Activated T-cell treated with anti-CD3 and anti-CD28 coated beads, Interleukin-2, amount 50 U/mL, for 48 hours (primary cell): ENCODE results near the gene CFAP46.
A peak's percentile ranks its signal among the peaks of the same experiment; 100 is the strongest.
"Not testable (repeated sequence)": the region's sequence is repeated elsewhere in the genome, so short reads cannot be mapped to it uniquely, and the experiment has no call there.

ENCODE experiments used
- DNase-seq, 2 experiments: peaks; one replicate each; pipeline ENCODE4 v3.0.0-alpha.2; 2020

CFAP46 gene

GRCh38 chr10:132840698-132841614 lies 101.4 kb downstream of the CFAP46 start:
- DNase-seq, result no peak

DNA sequence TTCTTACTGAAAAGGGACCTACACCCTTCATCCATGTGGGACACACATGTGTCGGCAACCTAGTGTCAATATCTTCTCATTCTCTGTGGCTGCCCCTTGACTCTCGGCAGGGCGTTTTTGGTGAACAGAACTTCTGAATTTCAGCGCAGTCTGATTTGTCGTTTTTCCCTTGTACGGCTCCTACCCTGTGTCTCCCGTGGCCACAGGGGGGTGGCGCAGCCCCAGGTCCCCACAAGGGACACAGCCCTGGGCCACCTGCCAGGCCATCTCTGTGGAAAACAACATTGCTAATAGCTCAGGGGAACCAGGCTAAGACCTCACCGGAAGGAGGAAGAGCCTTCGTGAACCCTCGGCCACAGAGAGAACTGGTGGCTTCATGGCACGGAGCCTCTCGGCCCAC lies 103.3 kb downstream of the CFAP46 start:
- no peak for DNase-seq

- no peak for DNase-seq
Measured at GRCh38 chr10:132838346-132838970, 103.9 kb downstream of the CFAP46 start.

- DNase-seq, result no peak
Measured at GRCh38 chr10:132837905-132838304, 104.5 kb downstream of the CFAP46 start.

DNA sequence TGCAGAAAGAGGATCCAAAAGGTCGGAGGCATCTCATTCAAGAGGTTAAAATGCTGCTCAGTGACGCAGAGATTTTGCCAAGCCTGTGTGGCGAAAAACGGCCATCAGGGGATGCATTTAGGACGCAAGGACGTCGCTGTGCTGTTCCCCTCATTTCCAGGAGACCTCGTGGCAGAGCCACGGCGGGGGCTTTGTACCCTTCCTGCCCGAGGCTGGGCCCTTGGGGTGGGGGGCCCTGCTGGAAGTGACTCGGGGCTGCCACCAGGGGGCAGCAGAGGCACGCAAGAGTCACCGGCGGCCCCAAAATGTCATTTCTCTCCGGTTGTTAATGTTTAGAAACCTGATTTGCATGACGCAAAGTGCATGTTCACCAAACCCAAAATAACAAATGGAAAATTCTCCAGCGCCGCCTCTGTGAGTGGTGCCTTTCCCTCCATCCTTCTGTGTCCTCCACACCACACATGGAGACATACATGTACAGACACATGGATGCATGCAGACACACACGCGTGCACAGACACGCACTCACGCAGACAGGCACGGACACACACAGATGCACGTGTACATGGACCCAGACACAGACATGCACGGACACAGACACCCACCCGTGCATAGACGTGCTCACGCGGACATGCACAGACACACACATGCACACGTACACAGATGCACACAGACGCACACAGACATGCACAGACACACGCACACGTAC lies 105.4 kb downstream of the CFAP46 start:
- DNase-seq, result peak; percentile 58 to 59

DNA sequence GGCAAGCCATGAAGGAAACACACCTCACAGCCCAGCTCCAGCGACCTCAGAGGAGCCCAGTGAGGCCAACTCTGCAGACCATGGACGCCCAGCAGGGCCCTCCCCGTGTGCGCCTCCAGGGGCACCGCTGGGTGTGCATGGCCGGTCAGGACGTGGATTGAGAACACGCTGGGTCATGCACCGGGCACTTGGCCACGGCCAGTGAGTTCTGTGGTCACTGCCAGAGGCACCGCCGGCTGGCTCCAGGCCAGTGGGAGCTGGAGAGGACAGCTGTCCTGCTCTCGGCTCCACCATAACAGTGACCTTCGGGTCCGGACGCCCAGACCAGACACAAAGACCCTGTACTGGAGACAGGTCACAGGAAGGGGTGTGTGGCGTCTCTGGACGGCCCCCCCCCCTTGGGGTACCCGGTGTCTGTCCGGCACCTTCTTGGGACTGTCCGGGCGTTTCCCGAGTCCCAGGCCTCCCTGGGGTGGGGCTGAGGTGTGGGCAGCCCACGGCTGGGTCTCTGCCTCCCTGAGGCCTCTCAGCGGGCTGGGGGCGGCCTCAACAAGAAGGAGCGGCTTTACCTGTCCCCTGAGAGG lies 106.0 kb downstream of the CFAP46 start:
- no peak for DNase-seq

DNA sequence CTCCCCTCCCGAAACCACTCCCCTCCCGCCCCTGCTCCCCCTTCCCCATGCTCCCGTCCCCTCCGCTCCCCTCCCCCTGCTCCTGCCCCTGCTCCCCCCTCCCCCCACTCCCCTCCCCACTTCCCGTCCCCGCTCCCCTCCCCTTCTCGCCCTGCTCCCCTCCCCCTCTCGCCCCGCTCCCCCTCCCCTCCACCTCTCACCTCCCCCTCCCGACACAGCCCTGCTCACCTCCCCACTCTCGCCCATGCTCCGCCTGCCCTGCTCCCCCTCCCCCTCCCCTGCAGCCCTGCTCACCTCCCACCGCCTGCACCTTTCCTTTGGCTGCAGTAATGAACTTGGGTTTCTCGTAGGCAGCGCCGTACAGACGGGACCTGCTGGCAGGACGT lies 106.5 kb downstream of the CFAP46 start:
- no peak for DNase-seq

- DNase-seq, result no peak
Measured at GRCh38 chr10:132834891-132835847, 107.2 kb downstream of the CFAP46 start.

- no peak for DNase-seq
Measured at GRCh38 chr10:132834311-132834761, 108.0 kb downstream of the CFAP46 start.

DNA sequence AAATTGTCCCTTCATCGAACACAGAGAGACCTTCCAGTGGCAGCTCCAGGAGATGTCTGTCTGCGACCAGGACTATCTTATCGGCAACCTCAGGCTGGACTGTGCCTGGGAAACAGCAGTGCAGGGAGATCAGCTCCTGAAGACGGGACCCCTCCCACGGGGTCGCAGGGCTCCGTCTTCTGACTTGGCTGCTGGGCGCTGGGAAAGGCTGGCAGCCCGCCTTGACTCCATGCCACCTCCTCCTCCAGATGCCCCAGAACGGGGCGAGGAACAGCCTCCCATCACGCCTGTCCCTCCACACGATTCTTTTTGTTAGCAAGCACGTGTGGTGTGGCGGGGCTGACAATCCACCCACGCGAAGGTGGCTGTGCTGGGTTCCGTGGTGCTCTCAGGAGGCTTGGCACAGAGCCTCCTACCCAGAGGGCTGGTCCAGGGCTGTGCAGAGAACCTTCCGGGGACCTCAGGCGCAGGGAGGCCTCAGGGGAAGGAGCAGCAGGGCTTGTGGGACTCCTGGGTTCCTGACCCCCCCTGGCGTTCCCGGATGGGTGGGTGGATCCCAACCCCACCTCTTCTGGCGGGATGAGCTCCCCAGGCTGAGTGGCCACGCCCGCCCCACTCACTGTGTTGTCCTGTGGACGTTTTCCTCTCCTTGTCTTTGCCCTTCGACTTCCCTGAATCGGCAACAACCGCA lies 108.8 kb downstream of the CFAP46 start:
- no peak for DNase-seq

DNA sequence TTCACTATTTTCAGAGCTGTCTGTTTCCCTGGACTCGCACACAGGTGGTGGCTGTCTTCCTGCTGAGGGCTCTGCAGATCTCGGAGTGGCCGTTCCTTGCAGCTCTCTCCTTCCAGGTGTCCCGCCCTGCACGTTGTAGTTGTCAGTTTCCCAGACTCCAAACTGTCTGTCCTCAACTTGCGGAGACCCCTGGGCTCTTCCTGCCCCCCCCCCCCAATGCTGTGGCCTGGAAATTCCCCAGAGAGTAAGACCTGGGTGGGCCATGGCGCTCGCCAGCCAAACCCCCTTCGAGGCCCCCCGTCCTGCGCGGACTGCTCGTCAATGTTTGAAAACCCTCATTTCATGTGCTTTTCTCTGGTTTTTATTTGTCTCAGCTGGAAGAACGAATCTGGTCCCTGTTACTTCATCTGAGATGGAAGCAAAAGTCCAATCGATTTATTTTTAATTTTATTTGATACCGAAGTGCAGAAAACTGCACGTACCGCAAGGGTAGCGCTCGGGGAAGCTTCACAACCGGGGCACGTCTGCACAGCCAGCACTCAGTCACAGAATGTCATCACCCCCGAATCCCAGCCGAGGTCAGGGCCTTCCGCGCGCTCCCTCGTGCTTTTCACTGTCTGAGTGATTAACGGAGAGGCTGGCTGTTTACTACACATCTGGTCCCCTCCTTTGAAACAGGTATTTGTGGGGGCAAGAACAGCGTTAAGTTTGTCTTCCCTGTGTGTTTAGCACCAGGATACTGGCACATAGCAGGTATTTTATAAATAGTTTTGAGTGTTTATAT lies 110.0 kb downstream of the CFAP46 start:
- no peak for DNase-seq

DNA sequence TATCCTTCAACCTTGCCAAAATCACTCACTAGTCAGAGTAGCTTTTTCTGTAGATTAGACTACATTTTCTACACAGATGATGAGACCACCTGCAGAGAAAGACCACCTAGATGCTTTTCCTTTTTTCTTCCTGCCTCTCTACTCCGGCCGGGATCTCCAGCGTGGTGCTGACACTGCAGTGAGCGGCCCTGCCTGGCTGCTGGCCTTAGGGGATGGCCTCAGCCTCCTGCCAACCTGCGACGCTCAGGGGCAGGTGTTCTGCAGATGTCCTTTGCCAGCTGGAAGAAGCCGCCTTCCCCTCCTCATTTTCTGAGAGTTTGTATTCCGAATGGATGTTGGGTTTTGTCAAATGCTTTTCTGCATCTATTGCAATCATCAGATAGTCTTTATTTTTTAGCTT lies 113.0 kb downstream of the CFAP46 start:
- DNase-seq, result no peak

- no peak for DNase-seq
Measured at GRCh38 chr10:132828681-132829080, 113.7 kb downstream of the CFAP46 start.

DNA sequence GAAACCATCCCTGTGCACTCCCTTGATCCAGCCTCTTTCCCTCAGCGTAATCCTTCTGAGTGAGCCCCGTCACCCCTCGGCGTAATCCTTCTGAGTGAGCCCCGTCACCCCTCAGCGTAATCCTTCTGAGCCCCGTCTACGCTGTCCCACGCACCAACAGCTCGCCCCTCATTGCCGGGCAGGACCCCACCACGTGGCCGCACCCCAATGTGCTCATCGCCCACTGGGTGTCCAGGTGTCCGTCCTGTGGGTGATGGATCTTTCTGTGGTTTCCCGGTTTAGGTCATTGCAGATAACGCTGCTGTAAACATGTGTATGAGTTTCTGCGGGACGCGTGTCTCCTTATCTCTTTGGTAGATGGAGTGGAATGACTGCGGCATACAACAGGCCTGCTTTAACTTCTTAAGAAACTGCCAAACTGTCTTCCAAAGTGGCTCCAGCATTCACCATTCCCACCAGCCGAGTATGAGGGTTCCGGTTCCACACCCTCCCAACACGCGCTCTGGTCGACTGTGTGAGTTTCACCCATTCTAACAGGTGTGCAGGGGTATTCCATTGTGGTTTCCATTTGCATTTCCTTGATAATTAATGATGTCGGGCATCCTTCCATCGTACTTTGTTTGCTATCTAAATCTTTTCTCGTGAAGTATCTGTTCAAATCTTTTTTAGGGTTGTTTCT lies 114.4 kb downstream of the CFAP46 start:
- DNase-seq, result no peak

- DNase-seq, result no peak
Measured at GRCh38 chr10:132827423-132827789, 115.0 kb downstream of the CFAP46 start.

DNA sequence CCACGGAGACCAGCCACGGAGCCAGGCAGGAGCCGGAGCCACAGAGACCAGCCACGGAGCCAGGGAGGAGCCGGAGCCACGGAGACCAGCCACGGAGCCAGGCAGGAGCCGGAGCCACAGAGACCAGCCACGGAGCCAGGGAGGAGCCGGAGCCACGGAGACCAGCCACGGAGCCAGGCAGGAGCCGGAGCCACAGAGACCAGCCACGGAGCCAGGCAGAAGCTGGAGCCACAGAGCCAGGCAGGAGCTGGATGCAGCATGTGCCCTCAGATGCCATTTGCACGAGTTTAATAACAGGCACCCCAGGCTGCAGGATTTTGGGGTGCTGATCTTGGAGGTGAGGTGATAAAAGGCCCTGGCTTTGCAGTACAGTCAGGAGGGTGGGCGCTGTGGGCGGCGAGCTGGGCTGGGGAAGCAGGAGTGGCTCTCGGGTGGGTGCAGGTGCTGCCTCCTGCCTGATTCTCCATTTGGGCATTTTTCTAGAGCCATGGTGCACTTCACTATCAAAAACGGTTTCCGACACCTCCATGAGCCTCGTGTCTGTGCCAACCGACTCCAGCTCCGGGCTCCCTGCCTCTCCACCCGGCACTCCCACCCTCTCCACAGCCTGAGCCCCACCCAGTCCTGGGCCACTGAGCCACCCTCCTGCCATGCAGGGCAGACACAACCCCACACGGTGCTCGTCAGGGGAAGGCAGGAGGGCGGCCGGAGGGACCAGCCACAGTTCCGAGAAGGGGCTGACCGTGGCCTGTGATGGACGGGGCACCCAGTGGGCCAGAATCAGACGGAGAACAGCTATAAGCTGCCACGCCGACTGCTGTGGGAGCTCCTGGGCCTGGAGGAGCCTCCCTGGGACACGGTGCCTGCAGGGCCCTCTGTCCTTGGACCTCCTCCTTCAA lies 115.6 kb downstream of the CFAP46 start:
- DNase-seq, result no peak

DNA sequence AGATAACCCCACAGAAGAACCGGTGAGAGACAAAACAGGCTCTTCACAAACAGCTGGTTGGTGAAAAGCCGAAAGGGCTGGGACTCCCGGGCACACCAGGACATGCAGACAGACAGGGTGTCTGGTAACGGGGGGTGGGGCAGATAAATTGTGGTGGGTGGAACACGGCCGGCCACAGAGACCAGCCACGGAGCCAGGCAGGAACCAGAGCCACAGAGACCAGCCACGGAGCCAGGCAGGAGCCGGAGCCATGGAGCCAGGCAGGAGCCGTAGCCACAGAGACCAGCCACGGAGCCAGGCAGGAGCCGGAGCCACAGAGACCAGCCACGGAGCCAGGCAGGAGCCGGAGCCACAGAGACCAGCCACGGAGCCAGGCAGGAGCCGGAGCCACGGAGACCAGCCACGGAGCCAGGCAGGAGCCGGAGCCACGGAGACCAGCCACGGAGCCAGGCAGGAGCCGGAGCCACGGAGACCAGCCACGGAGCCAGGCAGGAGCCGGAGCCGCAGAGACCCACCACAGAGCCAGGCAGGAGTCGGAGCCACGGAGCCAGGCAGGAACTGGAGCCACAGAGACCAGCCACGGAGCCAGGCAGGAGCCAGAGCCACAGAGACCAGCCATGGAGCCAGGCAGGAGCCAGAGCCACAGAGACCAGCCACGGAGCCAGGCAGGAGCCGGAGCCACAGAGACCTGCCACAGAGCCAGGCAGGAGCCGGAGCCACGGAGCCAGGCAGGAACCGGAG lies 116.4 kb downstream of the CFAP46 start:
- not testable (repeated sequence) for DNase-seq

DNA sequence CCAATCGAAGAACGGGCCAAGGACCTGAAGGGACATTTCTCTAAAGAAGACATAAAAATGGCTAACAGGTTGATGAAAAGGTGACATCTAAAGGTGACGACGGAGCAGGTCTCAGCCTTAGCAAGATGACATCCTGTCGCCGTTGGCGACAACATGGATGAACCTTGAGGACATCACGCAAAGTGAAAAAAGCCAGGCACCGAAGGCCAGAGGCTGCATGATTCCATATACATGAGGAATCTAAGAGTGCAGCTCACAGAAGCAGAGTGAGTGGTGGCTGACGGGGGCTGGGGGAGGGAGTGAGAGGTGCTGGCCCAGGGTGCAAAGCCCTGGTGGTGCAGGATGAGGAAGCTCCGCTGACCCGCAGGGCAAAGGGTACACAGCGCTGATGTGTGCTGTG lies 122.3 kb downstream of the CFAP46 start:
- no peak for DNase-seq
